Fibroblast of peridontal ligament (primary cell): ENCODE results near the gene SVOP.

Source experiments
- DNase-seq: peaks from one replicate; pipeline ENCODE4 v3.0.0-alpha.2; 2010; ENCODE audit errors: extremely low read depth

SVOP gene

GRCh38 chr12:108973629-108974152, 47.2 kb downstream of the SVOP start:
- DNase-seq = no peak

GRCh38 chr12:108972358-108972757, 48.5 kb downstream of the SVOP start:
- DNase-seq = no peak

- DNase-seq = no peak
Measured at GRCh38 chr12:108969622-108970021, 51.2 kb downstream of the SVOP start.

DNA sequence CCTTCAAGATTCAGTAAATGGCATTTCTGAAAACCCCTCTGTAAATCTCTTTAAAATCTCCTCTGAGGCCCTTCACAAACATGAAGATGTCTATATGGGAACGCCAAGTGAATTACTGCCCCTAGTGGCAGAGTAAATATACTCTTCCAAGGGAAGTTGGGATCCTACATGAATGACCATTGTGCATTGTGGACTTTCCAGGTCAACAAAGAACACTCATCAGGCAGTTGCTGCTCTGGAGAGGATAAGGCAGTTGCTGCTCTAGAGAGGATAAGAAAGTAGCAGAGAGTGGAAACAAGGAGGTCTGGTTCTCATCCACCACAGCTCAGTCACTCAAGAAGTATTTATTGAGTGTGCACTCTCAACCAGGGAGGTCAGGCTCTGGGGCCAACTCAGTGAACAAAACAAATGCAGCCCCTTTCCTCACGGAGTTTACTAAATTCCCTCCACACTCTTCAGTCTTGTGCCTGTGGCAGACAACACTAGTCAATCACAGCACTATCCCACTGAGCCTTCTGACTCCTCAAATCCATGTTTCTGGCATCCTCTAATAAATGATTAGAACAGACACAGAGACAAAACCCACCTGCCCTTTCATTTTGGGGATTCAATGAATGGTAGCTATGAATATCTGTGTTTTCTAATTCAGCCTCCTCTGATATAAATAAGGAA, 52.9 kb downstream of the SVOP start:
- DNase-seq = no peak

DNA sequence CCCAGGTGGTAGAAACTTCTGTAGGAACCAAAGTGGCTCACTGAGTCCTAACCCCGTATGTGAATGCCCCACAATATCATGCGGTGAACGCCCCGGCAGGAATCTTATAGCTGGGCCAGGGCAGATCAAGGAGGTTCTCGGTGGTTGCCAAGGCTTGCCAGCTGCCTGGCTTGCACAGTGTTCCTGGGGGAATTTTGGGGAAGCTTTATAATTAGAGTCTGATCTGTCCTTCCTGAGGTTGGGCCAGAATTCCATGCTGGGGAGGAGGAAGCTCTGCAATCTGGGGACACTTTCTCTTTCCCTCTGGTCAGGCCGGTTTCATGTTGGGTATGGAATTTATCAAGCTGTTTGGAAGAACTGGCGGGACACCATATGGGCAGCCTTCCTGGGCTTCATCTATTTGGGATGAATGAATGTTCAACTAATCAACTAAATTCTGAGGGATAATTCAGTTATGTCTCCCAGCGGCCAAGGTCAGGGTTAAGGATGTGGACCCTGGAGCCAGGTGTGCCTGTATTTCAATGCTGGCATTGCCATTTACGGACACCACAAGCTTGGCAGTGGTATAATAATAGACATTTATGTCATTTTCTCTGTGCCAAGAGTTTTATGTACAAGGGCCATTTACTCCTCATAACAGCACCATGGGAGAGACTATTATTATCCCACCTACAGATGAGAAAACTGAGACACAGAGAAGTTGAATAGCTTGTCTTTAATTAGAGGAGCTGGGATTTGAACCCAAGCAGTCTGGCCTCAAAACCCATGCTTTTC, 54.3 kb downstream of the SVOP start:
- no peak for DNase-seq

DNA sequence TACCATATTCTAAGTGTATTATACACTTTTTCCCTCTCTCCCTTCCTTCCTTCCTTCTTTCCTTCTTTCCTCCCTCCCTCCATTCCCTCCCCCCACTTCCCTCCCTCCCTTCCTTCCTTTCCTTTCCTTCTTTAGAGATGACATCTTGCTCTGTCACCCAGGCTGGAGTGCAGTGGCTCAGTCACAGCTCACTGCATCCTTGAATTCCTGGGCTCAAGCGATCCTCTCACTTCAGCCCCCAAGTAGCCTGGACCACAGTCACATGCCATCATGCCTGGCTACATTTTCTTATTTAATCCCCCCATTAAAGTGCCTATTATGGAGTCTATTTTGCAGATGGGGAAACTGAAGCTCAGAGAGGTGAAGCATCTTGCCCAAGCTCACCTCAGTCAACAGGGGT, 55.0 kb downstream of the SVOP start:
- no peak for DNase-seq

GRCh38 chr12:108964371-108965352, 56.2 kb downstream of the SVOP start:
- no peak for DNase-seq

DNA sequence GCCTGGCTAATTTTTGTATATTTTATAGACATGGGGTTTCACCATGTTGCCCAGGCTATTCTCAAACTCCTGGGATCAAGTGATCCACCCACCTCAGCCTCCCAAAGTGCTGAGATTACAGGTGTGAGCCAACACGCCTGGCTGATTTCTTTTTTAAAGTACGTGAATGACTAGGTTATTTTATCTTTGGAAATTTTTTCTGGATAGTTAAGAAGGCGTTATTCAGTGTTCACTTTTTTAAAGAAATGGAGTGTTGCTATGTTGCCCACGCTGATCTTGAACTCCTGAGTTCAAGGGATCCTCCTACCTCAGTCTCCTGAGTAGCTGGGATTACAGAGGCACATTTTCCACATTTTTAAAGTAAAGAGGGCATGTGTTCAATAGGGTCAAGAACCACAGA, 58.6 kb downstream of the SVOP start:
- no peak for DNase-seq

GRCh38 chr12:108959748-108960655, 60.9 kb downstream of the SVOP start:
- DNase-seq = no peak

DNA sequence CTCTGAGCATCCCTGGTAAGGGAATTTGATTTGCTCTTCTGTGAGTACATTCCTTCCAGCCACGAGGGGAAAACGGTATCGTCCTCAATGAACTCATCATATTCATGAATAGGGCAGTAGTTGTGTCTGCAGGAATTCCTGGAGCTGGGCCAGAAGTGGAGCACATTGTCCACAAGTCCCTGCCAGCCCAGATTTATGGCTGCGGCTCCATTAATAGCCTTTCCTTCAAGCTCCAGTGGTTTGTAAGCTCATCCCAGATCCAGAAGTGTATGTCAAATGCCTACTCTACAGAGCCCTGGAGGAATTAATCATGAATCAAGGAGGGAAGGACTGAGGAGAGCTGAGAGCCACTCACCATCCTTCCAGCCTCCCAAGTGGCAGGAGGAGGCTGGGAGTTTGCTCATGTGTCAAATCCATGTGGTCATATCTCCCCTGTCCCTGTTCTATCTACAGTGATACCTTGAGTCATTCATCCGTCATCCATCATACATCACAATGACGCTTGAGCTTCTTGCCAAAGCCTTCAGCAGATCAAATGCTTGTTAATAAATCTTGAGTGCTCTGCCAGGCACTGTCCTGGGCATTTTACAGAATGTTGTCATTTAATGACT, 65.5 kb downstream of the SVOP start:
- DNase-seq = no peak

GRCh38 chr12:108950991-108951739, 69.7 kb downstream of the SVOP start:
- DNase-seq = peak; percentile 69

DNA sequence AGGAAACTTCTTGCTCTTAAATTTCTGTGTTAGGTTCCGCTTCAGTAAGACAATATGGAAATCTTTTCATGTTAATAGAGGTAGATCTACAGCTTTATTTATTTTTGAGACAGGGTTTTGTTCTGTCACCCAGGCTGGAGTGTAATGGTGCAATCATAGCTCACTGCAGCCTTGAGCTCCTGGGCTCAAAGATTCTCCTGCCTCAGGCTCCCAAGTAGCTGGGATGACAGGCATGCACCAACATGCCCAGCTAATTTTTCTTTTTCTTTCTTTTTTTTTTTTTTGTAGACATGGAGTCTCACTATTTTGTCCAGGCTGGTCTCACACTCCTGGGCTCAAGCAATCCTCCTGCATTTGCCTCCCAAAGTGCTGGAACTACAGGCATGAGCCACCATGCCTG, 70.9 kb downstream of the SVOP start:
- no peak for DNase-seq

DNA sequence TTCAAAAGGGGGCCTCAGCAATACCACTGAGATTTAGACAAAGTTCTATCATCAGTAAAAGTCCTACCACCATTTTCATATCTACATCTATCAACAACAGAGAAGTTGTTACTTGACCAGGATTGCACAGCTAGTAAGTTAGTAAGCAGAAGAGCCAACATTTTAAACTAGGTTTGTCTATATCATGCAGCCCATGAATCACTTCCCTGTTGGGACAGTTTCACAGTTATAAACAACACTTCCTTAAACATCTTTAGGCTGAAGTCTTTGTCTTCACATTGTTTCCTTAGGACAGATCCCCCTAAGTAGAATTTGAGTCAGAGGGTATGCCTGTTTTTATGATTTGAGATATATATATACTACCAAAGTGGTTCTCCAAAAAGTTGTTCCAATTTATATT, 72.5 kb downstream of the SVOP start:
- no peak for DNase-seq

GRCh38 chr12:108947097-108947496, 73.8 kb downstream of the SVOP start:
- no peak for DNase-seq

DNA sequence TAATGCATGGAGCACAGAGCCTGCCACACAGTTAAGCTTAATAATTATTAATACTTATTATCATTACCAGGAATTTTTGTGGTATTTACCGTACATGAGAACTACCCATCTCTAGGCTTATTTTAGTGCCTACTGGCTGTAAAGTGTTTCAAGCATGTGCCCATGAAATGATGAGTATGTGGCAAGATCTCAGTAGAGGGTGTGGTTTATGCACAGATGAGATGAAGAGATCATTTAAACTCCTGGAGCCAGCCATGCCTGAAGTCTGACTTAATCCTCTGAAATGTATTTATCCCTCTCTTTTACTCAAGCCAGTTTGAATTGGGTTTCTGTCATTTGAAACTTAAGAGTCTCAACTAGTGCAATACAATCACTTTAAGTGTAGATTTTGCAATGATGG, 80.7 kb downstream of the SVOP start:
- DNase-seq = no peak

GRCh38 chr12:108939594-108939993, 81.3 kb downstream of the SVOP start:
- no peak for DNase-seq

GRCh38 chr12:108938247-108938924, 82.5 kb downstream of the SVOP start:
- no peak for DNase-seq

- DNase-seq = no peak
Measured at GRCh38 chr12:108935159-108935763, 85.6 kb downstream of the SVOP start.

DNA sequence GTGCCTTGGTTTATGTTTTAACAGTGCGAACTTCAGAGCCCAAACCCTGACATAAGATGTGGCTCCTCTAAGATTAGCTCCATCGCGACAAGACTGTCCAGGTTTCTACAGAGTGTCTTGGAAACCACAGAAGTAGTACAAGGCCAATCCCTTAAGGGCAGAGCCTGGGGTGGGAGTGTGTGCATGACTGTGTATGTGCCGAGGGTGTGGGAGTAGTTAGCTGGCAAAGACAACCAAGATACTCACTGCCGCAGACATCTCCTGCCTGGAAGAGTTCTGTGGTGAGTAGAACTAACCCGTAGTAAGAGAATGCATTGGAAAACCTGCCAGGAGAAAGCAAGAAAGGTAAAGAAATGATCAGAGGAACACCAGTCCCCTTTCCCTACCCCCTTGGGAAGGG, 86.9 kb downstream of the SVOP start:
- DNase-seq = no peak
